Activated naive CD8-positive, alpha-beta T cell treated with anti-CD3 and anti-CD28 coated beads, Interleukin-2, amount 50 U/mL, for 16 hours (primary cell): ENCODE measurements around the gene NUDT6.
"Not testable (repeated sequence)": the region's sequence is repeated elsewhere in the genome, so short reads cannot be mapped to it uniquely, and the experiment has no call there.

Experiments
- DNase-seq: peaks from one replicate; pipeline ENCODE4 v3.0.0-alpha.2; 2020; ENCODE audit warnings: low read depth, low spot score

NUDT6 gene

DNA sequence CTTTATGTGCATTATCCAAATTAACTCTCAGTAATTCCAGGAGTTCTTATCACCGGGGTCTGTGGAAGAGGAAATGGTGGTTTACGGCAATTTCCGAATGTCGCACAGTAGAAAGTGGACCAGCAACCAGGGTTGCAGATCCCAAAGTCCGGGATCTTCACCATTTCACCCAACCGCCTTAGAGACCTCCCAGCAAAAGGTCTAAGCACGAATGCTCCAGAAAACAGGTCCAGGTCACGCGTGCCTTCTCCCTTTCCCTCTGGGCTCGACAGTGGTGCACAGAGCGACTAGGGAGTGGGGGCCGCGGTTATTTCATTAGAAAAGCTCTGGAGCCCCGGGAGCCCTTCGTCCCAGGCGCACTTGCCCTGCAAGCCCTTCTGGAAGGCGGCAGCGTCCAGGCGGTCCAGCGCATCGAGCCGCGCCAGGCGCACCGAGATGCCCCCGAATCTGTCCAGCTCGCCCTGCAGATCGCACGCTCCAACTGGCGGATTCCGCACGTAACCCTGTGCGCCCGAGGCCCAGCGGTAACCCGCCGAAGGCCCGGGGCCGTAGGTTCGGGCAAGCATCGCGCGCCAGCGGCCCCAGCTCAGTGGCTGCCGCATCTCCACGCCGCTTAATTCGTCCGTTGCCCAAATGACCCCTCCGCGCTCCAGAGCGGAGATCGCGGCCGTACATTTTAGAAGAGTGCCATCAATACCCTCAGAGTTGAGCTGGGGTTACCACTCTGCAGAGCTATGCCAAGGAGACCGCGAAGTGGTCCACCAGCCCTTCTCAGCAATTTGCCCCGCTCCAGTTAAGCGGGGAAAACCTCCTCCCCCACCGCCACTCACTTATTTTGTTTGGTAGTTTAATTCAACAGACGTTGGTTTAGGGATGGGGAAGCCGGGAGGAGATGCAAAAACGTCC lies at the start of gene NUDT6:
Gene NUDT6 (minus strand): TSS at position 627 of the 906 bp plus-strand sequence. CDS start 25 bp downstream, at position 602.
- no peak for DNase-seq

DNA sequence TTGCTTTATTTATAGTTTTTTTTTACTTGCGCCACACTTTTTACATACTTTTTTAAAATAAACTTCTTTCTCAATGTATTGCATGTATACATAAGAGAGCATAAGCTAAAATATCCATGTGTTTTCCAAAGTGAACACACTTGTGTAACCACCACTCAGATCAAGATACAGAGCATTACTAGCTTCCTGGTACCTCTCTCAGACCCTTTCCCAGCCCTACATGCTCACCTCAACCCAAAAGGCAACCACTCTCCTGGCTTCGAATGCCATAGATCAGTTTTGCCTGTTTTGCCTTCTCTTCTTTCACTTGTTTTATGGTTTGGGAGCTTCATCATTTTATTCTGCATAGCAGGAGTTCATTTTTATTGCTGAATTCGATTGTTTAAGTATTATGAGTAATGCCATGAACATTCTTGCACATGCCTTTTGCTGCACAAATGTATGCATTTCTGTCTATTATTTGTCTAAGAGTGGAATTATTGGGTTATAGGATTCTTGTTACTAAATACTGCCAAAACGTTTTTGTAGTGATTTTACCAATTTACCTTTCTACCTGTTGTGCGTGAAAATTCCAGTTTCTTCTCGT lies 45.9 kb upstream of the NUDT6 start:
- no peak for DNase-seq

GRCh38 chr4:122967231-122967630 lies 44.8 kb upstream of the NUDT6 start:
- no peak for DNase-seq

GRCh38 chr4:122966201-122966600 lies 43.8 kb upstream of the NUDT6 start:
- DNase-seq, result no peak

DNA sequence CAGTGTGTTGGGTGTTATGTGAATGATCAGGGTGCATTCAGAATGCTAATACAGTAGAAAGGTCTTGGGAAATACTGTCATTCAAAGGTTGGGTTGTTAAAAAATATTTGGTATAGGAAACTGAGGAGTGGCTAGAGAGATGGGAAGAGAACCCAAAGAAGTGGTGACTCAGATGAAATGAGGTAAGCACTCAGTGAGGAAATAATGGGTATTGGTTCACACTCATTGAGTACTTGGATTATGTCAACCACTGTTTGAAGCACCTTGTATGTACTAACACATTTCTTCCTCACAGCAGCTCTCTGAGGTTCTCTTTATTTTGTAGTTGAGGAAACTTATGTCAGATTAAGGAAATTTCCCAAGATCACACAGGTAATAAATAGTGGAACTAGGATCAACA lies 40.8 kb upstream of the NUDT6 start:
- no peak for DNase-seq

- DNase-seq, result no peak
These were observed 38.2 kb upstream of the NUDT6 start for GRCh38 chr4:122960611-122961000.

DNA sequence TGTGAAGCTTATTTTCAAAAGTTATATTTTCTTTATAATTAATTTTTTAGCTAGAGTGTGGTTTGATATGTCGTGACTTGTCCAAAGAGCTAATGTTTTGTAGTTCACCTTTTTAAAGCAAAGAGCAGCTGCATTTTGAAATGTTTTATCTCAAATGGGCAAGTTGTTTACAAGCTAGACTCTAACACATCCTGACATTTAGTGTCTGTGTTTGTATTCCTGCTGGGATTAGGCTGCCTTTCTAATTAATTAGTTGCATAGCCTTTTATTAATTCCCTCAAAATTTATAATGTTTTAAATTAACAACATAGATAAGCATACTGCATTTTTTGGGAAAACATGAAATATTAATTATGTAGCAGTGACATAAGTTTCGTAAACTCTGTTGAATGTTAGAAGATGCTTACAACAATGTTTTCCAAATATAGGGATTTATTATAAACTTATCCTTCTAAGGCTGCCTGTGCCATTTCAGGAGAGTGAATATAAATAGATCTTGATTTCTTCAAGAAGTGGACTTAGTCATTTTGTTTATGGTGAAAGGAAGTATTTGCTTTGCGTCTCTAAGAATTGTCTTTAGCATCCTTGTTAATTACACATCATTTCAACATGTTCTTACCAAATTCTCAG lies 37.7 kb upstream of the NUDT6 start:
- DNase-seq, result no peak

- no peak for DNase-seq
These were observed 37.0 kb upstream of the NUDT6 start for GRCh38 chr4:122959441-122959840.

GRCh38 chr4:122958505-122958904 lies 36.1 kb upstream of the NUDT6 start:
- no peak for DNase-seq

- no peak for DNase-seq
These were observed 31.5 kb upstream of the NUDT6 start for GRCh38 chr4:122953924-122954323.

DNA sequence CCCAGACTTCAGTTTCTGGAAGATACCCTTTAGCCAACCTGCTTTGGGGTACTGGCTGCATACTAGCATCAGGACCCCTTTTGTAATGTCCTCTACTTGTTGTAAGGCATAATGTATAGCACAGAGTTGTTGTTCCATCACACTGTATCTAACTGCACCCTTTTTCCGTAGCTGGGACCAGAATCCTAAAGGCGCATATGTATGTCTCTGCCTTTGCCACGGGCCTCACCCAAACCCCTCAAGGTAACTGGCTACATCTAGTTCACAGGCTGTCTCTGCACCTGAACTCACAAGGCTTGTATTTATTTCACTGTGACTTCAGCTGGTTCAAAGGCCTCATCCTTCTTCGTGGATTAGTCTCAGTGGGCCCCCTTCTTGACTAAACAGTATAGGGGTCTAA lies 29.6 kb upstream of the NUDT6 start:
- no peak for DNase-seq

DNA sequence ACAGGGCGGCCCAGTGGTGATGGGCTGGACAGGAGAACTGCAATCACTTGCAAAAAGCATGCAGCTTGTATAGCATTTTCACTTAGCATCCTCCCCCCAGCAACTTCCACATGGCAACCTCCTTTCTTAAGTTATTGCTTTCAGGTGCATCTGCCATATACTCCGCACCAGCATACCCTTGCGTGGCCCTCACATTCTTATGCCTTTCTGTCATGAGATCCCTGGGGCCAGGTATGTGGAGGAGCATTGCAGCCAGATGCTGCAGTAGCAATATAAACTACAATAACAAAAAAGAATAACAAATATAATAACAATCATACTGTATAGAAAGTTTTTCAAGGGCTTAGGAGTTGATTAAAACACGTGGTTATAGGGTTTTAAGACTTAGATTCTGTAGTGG lies 26.3 kb upstream of the NUDT6 start:
- no peak for DNase-seq

DNA sequence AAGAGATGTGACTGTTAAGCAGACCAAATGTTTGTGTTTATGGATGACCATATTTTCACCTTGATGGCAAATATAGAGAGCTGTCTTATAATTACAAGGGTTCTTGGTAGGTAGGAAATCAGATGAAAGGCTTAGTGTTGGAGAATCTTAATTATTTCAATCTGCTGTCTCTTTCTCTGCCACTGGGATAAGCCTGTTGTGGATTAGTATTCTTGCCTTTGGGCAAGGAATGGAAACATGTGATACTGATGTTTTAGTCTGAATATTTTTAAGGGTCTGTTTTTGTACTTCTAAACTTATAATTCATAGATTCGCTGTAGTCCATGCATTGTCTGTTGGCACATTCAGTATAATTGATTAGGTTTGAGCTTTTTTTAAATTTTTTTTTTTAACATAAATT lies 23.7 kb upstream of the NUDT6 start:
- no peak for DNase-seq

DNA sequence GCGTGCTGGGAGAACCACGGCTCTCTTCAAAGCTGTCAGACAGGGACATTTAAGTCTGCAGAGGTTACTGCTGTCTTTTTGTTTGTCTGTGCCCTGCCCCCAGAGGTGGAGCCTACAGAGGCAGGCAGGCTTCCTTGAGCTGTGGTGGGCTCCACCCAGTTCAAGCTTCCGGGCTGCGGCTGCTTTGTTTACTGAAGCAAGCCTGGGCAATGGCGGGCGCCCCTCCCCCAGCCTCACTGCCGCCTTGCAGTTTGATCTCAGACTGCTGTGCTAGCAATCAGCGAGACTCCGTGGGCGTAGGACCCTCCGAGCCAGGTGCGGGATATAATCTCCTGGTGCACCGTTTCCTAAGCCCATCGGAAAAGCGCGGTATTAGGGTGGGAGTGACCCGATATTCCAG lies 22.7 kb upstream of the NUDT6 start:
- DNase-seq, result not testable (repeated sequence)

GRCh38 chr4:122932763-122933162 lies 10.4 kb upstream of the NUDT6 start:
- no peak for DNase-seq

DNA sequence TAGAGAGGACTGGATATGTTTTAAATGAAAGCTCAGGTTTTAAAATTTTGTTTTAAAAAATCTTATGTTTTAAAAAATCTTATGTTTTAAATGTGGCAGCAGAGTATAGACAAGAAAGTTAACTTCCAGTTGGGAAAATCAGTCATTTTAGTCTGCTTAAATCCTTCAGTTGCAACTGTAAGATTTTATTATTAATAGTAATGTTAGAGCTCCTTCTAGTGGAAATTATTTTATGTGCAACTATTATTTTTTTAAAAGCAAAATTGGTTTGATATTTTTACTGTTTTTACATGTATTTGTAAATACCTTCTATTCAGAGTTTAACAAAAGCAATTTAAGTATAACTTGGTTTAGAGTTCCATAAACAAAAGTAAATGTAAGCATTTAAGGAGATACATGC lies 8.5 kb upstream of the NUDT6 start:
- no peak for DNase-seq

- DNase-seq, result no peak
These were observed 6.5 kb upstream of the NUDT6 start for GRCh38 chr4:122928930-122929329.

- peak; percentile 66 for DNase-seq
These were observed 597 bp upstream of the NUDT6 start for GRCh38 chr4:122922877-122923511.

- DNase-seq, result no peak
These were observed 1.1 kb downstream of the NUDT6 start for GRCh38 chr4:122921300-122921699.

DNA sequence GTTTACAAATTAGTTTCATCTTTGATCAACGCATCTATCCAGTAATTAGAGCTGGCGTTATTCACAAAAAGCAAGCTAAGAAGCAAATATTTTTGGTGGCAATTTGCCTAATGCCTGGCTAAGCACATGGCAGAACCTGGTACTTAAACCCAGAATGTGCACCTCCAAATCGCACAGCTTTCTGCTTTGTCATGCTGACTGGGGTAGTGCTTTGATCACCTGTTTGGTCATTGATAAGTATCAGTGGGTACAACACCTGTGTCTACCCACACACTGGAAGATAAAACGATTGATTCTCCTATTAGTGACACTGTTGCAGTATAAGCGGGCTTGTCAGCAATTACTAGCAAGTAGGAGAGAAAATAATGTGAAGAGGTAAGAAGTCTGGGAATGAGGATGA lies 1.9 kb downstream of the NUDT6 start:
- DNase-seq, result no peak

DNA sequence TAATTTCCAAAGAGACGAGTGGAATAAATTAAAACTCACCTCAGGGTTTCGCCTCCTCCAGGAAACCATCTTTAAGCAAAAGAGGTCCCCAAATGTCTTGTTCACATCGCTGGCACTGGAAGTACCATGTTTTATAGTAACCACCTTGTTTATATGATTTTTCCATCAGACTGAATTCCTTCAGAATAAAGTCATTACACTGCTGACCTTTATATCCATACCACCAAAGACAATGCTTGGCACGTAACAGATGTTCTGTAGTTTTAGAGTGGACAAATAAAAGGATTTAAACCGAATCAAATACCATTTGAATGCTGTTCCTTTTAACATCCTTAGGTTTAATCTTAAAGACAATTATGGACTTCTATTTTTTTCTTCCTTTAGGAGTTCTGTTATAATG lies 4.7 kb downstream of the NUDT6 start:
- no peak for DNase-seq

DNA sequence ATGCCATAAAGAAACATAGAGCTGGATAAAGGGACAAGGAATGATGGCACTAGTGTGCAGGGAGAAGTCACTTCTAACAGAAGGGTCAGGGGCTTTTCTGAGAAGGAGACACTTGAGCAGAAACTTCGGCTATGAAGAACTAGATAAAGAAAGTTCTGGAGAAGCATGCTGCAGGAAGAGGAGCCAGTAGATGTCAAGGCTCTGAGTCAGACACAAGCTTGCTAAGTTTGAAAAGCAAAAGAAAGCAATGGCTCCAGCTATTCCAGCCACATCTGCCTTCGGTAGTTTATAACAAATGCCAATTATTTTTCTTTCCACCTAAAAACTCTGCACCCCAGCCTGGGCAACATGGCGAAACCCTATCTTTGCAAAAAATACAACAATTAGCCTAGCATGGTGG lies 7.5 kb downstream of the NUDT6 start:
- DNase-seq, result no peak
